LoVo (cell line): Measurements from ENCODE around the gene CAMSAP2.

Experiments
- DNase-seq: peaks from one replicate; pipeline ENCODE4 v3.0.0-alpha.2; 2016; ENCODE audit warnings: low spot score

CAMSAP2 gene

GRCh38 chr1:200877839-200878551 is 139.3 kb downstream of the CAMSAP2 start:
- DNase-seq: no peak

GRCh38 chr1:200880212-200880611 is 141.5 kb downstream of the CAMSAP2 start:
- no peak for DNase-seq

- DNase-seq: no peak
These were observed 144.4 kb downstream of the CAMSAP2 start for GRCh38 chr1:200883118-200883517.

GRCh38 chr1:200885623-200886402 is 147.1 kb downstream of the CAMSAP2 start:
- DNase-seq: no peak

- no peak for DNase-seq
These were observed 147.9 kb downstream of the CAMSAP2 start for GRCh38 chr1:200886594-200886993.

GRCh38 chr1:200887036-200887435 is 148.3 kb downstream of the CAMSAP2 start:
- no peak for DNase-seq

- no peak for DNase-seq
These were observed 149.2 kb downstream of the CAMSAP2 start for GRCh38 chr1:200887772-200888348.

- no peak for DNase-seq
These were observed 149.7 kb downstream of the CAMSAP2 start for GRCh38 chr1:200888349-200888838.

- DNase-seq: no peak
These were observed 150.9 kb downstream of the CAMSAP2 start for GRCh38 chr1:200889571-200889970.

GRCh38 chr1:200890027-200890426 is 151.3 kb downstream of the CAMSAP2 start:
- no peak for DNase-seq

- peak; percentile 70 for DNase-seq
These were observed 152.4 kb downstream of the CAMSAP2 start for GRCh38 chr1:200890818-200891773.

- DNase-seq: peak; percentile 38
These were observed 153.1 kb downstream of the CAMSAP2 start for GRCh38 chr1:200891774-200892157.

- no peak for DNase-seq
These were observed 153.9 kb downstream of the CAMSAP2 start for GRCh38 chr1:200892546-200892945.

- no peak for DNase-seq
These were observed 154.3 kb downstream of the CAMSAP2 start for GRCh38 chr1:200892958-200893357.

GRCh38 chr1:200893411-200893901 is 154.8 kb downstream of the CAMSAP2 start:
- DNase-seq: peak; percentile 68

- DNase-seq: peak; percentile 85
These were observed 156.2 kb downstream of the CAMSAP2 start, which contains the start of gene INAVA for GRCh38 chr1:200894712-200895442. INAVA (plus strand) TSS chr1:200894900; CDS start chr1:200898401, 3,501 bp downstream.

- no peak for DNase-seq
These were observed 156.7 kb downstream of the CAMSAP2 start for GRCh38 chr1:200895443-200895789.

- DNase-seq: peak; percentile 76
These were observed 157.3 kb downstream of the CAMSAP2 start for GRCh38 chr1:200895801-200896530.

GRCh38 chr1:200896531-200897196 is 158.0 kb downstream of the CAMSAP2 start:
- DNase-seq: peak; percentile 95

GRCh38 chr1:200897259-200897658 is 158.6 kb downstream of the CAMSAP2 start:
- DNase-seq: no peak
